Esophagus squamous epithelium (tissue), 5 donors: ENCODE measurements around the gene TIAM2. TPM values are rescaled to one million over a fixed set of nuclear protein-coding genes. Genes with fewer than 3 reads are reported as not detected.

Experiments used
- DNase-seq: peaks from one replicate; lab custom pipeline; 2025; lab: John Stamatoyannopoulos, UW
- H3K27ac ChIP-seq, 4 donors: fragments of 200-600 bp; sonication (generic); one replicate each; pipeline ENCODE4 v1.5.1; 2016 to 2019; ENCODE audit warnings: mild to moderate bottlenecking in 1 of 4
- H3K27me3 ChIP-seq, 4 donors: fragments of 200-600 bp; sonication (generic); 1 replicate in 3 of 4; 2 replicates in 1 of 4; pipeline versions ENCODE4 v1.5.1 to v1.6.0; 2017 to 2021; ENCODE audit warnings: antibody characterized with exemption in 1 of 4
- H3K36me3 ChIP-seq, 3 donors: fragments of 200-600 bp; sonication (generic); one replicate each; pipeline ENCODE4 v1.5.1; 2016 to 2019
- H3K4me1 ChIP-seq, 3 donors: fragments of 200-600 bp; sonication (generic); one replicate each; pipeline ENCODE4 v1.5.1; 2017 to 2019
- H3K4me3 ChIP-seq, 4 donors: fragments of 200-600 bp; sonication (generic); 1 replicate in 3 of 4; 2 replicates in 1 of 4; pipeline ENCODE4 v1.5.1; 2016 to 2019; ENCODE audit warnings: mild to moderate bottlenecking in 2 of 4, moderate library complexity in 1 of 4
- H3K9me3 ChIP-seq, 3 donors: fragments of 200-600 bp; sonication (generic); one replicate each; pipeline ENCODE4 v1.5.1; 2016 to 2019
- POLR2A ChIP-seq, 4 donors: fragments of 450-650 bp; IDR thresholded peaks; one replicate each; pipeline ENCODE4 v1.6.1; 2017; ENCODE audit warnings: antibody characterized with exemption in 4 of 4, mild to moderate bottlenecking in 4 of 4, moderate library complexity in 3 of 4
- WGBS, 2 donors: methylation state at CpG; one replicate each; pipeline ENCODE4 v1.1.5; 2018; 5-methylcytosine and 5-hydroxymethylcytosine counted together
- intact Hi-C: fragments of 100-400 bp; cut with DNase I; formaldehyde crosslinking; loops from one replicate; pipeline ENCODE4 v1.15.0; 2022
- total RNA-seq, 4 donors: library from RNA; depleted of rRNA; stranded (reverse); fragments of >200 nt; gene quantifications; one replicate each; pipeline ENCODE4 v1.1.0, GENCODE V29; 2016
- TF ChIP-seq, protein P1 (sequence below), 6 experiments: fragments of 450-650 bp in 4 of 6; fragments of 200-600 bp in 2 of 6; sonication (generic) in 2 of 6; IDR thresholded peaks; one replicate each; pipeline ENCODE4 v1.5.1; 2016 to 2019; ENCODE audit warnings: antibody characterized with exemption in 6 of 6, mild to moderate bottlenecking in 4 of 6, moderate library complexity in 4 of 6
- donor health status: DM: yes; HTN: yes; CAD: no.

Gene TIAM2
- total RNA-seq, 4 donors from 2014 or later: 2.3 to 10.3 (median 5.6) TPM

DNA sequence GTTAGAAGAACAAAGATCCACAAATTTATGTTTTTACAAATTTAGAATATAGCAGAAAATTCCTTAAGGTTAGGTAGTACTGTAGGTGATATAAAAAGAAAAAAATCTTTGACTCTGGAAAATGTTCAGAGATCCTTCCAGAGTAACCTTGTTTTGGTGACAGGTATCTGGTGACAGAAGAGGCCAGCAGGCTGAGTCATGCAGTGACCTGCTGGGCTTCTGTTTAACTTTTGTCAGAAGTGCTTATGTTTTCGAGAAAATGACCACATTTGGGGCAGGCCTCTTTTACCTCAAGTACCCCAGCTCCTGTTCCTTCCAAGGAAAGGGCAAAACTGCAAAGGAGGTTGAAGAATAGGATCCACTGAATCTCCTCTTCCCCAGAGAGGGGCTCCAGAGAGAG, 258.2 kb downstream of the TIAM2 start:
- H3K27ac ChIP-seq: no peak overlapping the region
- DNase-seq: no peak
- H3K36me3 ChIP-seq: peaks cover 0 to 91% (median 8%) of the 10 kb centered on the region in 3 donors
- TF ChIP-seq, protein P1, sequence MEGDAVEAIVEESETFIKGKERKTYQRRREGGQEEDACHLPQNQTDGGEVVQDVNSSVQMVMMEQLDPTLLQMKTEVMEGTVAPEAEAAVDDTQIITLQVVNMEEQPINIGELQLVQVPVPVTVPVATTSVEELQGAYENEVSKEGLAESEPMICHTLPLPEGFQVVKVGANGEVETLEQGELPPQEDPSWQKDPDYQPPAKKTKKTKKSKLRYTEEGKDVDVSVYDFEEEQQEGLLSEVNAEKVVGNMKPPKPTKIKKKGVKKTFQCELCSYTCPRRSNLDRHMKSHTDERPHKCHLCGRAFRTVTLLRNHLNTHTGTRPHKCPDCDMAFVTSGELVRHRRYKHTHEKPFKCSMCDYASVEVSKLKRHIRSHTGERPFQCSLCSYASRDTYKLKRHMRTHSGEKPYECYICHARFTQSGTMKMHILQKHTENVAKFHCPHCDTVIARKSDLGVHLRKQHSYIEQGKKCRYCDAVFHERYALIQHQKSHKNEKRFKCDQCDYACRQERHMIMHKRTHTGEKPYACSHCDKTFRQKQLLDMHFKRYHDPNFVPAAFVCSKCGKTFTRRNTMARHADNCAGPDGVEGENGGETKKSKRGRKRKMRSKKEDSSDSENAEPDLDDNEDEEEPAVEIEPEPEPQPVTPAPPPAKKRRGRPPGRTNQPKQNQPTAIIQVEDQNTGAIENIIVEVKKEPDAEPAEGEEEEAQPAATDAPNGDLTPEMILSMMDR (IDR thresholded peaks at IDR 0.05): no peak
- no peak for TF ChIP-seq POLR2A (IDR thresholded peaks at IDR 0.05)
- H3K9me3 ChIP-seq: no peaks in the 10 kb centered on the region
- no peaks in the 10 kb centered on the region for H3K27me3 ChIP-seq
- peaks cover 0 to 3% (median 0%) of the 10 kb centered on the region in 3 donors for H3K4me1 ChIP-seq
- no peak overlapping the region for H3K4me3 ChIP-seq
- 50 to 67% methylated on average over 1 of the region's 1 CpG for WGBS, 2 donors
- intact Hi-C loops: no loop called here

GRCh38 chr6:155254139-155254538, 259.0 kb downstream of the TIAM2 start:
- H3K27ac ChIP-seq: no peak overlapping the region
- no peak for DNase-seq
- no peaks in the 10 kb centered on the region for H3K27me3 ChIP-seq
- WGBS, 2 donors: 86 to 94% methylated on average over 10 of the region's 10 CpGs
- no peaks in the 10 kb centered on the region for H3K4me1 ChIP-seq
- intact Hi-C loops: no loop called here
- no peak for TF ChIP-seq POLR2A (IDR thresholded peaks at IDR 0.05)
- TF ChIP-seq, protein P1 (IDR thresholded peaks at IDR 0.05): no peak
- H3K4me3 ChIP-seq: no peak overlapping the region
- peaks cover 3 to 99% (median 8%) of the 10 kb centered on the region in 3 donors for H3K36me3 ChIP-seq
- H3K9me3 ChIP-seq: no peaks in the 10 kb centered on the region

DNA sequence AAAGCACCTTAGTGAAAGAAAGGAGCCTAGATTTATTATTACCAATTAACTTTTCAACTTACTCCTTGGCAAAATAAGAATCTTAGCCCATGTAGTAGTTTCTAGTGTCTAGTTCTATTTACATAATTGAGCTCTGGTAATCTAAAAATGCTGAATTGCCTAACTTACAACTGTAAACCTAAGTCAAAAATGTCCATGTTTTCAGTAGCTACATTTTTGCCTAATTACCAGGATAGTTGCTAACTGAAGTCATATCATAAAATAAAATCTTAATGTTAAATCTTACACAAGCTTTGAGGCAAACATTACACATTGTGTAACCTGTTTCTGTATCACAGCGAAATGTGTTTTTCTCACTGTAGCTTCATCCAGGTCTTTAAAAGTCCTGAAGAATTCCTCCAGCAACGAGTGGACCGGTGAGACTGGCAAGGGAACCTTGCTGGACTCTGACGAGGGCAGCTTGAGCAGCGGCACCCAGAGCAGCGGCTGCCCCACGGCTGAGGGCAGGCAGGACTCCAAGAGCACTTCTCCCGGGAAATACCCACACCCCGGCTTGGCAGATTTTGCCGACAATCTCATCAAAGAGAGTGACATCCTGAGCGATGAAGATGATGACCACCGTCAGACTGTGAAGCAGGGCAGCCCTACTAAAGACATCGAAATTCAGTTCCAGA, 261.1 kb downstream of the TIAM2 start:
- no peak for DNase-seq
- Histone ChIP-seq H3K27ac (no peak overlapping the region), H3K4me3 (no peak overlapping the region), H3K4me1 (no peaks in the 10 kb centered on the region), H3K36me3 (peaks cover 4 to 95% (median 8%) of the 10 kb centered on the region in 3 donors), H3K27me3 (no peaks in the 10 kb centered on the region), H3K9me3 (no peaks in the 10 kb centered on the region)
- TF ChIP-seq, protein P1 (IDR thresholded peaks at IDR 0.05): no peak
- no peak for TF ChIP-seq POLR2A (IDR thresholded peaks at IDR 0.05)
- WGBS, 2 donors: 78 to 88% methylated on average over 5 to 9 of the region's 13 CpGs
- intact Hi-C loops: no loop called here

- H3K27ac ChIP-seq: no peak overlapping the region
- H3K4me1 ChIP-seq: no peaks in the 10 kb centered on the region
- peaks cover 4 to 79% (median 4%) of the 10 kb centered on the region in 3 donors for H3K36me3 ChIP-seq
- H3K4me3 ChIP-seq: no peak overlapping the region
- DNase-seq: no peak
- WGBS, 2 donors: 86 to 92% methylated on average over 9 of the region's 9 CpGs
- intact Hi-C loops: no loop called here
- TF ChIP-seq, protein P1 (IDR thresholded peaks at IDR 0.05): no peak
- no peak for TF ChIP-seq POLR2A (IDR thresholded peaks at IDR 0.05)
- H3K27me3 ChIP-seq: no peaks in the 10 kb centered on the region
- no peaks in the 10 kb centered on the region for H3K9me3 ChIP-seq
These were observed 262.7 kb downstream of the TIAM2 start for GRCh38 chr6:155257796-155258195.

- Histone ChIP-seq H3K27ac (no peak overlapping the region), H3K4me3 (no peak overlapping the region), H3K36me3 (peaks cover 4 to 65% (median 4%) of the 10 kb centered on the region in 3 donors), H3K9me3 (no peaks in the 10 kb centered on the region), H3K4me1 (peaks cover 0 to 4% (median 0%) of the 10 kb centered on the region in 3 donors), H3K27me3 (no peaks in the 10 kb centered on the region)
- DNase-seq: no peak
- intact Hi-C loops: no loop called here
- 89 to 94% methylated on average over 3 of the region's 3 CpGs for WGBS, 2 donors
- TF ChIP-seq, protein P1 (IDR thresholded peaks at IDR 0.05): no peak
- TF ChIP-seq POLR2A (IDR thresholded peaks at IDR 0.05): no peak
These were observed 264.1 kb downstream of the TIAM2 start for GRCh38 chr6:155259204-155259603.
